ENCODE measurements around the gene RBM33. TPM values are rescaled to one million over a fixed set of nuclear protein-coding genes. Genes with fewer than 3 reads are reported as not detected.
"Not testable (repeated sequence)": the region's sequence is repeated elsewhere in the genome, so short reads cannot be mapped to it uniquely, and the experiment has no call there.

Gene RBM33
- total RNA-seq, 2 donors from 2014 or later = 86.8 to 87.1 TPM

DNA sequence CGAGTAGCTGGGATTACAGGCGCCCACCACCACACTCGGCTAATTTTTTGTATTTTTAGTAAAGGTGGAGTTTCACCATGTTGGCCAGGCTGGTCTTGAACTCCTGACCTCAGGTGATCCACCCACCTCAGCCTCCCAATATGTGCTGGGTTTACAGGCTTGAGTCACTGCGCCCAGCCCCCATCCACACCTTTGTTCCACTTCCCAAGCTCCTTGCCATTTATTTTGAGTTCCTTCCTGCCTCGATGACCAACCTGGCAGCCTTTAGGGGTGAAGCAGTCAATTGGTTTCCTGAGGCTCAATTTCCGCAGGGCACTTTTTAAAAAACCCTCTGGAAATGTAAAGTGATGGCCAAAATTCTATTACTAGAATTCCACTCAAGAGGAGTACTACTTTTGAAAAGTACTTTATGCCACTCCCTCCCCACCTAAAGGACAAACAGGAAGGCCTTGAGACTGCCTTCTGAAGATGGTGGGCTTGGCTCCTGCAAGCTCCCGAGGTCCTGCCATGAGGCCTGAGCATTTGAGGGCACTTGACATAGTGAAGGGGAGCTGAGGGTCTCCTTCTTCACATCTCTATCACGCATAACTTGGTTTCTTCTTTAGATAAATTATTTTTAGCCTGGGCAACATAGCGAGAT is 32.5 kb upstream of the RBM33 start:
- no peak overlapping the region for H3K4me3 Mint-ChIP-seq
- TF ChIP-seq, protein P1, sequence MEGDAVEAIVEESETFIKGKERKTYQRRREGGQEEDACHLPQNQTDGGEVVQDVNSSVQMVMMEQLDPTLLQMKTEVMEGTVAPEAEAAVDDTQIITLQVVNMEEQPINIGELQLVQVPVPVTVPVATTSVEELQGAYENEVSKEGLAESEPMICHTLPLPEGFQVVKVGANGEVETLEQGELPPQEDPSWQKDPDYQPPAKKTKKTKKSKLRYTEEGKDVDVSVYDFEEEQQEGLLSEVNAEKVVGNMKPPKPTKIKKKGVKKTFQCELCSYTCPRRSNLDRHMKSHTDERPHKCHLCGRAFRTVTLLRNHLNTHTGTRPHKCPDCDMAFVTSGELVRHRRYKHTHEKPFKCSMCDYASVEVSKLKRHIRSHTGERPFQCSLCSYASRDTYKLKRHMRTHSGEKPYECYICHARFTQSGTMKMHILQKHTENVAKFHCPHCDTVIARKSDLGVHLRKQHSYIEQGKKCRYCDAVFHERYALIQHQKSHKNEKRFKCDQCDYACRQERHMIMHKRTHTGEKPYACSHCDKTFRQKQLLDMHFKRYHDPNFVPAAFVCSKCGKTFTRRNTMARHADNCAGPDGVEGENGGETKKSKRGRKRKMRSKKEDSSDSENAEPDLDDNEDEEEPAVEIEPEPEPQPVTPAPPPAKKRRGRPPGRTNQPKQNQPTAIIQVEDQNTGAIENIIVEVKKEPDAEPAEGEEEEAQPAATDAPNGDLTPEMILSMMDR (conservative IDR thresholded peaks at IDR 0.05) = no peak
- no peaks in the 10 kb centered on the region for H3K4me1 ChIP-seq (ENCODE audit: control insufficient read depth, insufficient read depth, low read length)
- peaks cover 12% of the 10 kb centered on the region for H3K27me3 Mint-ChIP-seq (ENCODE audit: insufficient read depth)
- WGBS, 2 experiments (ENCODE audit: insufficient coverage in 1 of 2, insufficient read length in 1 of 2) = 82 to 95% methylated on average over 4 to 9 of the region's 9 CpGs
- no peak overlapping the region for H3K9ac ChIP-seq (ENCODE audit: extremely low read depth, low read length, poor library complexity, severe bottlenecking)
- no peaks in the 10 kb centered on the region for H3K27me3 ChIP-seq (ENCODE audit: control insufficient read depth, insufficient read depth, low read length, poor library complexity, severe bottlenecking)
- H3K9me3 ChIP-seq (ENCODE audit: control insufficient read depth, low read length) = peaks cover 8% of the 10 kb centered on the region
- peaks cover 7% of the 10 kb centered on the region for H3K4me1 Mint-ChIP-seq
- no peak for DNase-seq
- no peak overlapping the region for H3K4me3 ChIP-seq (ENCODE audit: low read length)
- peaks cover 15% of the 10 kb centered on the region for H3K9me3 Mint-ChIP-seq
- no peaks in the 10 kb centered on the region for H3K36me3 ChIP-seq (ENCODE audit: control insufficient read depth, insufficient read depth, low read length)
- H3K27ac ChIP-seq (ENCODE audit: low read depth, low read length) = no peak overlapping the region
- peaks cover 12% of the 10 kb centered on the region for H3K36me3 Mint-ChIP-seq (ENCODE audit: low read depth)
- no peak overlapping the region for H3K27ac Mint-ChIP-seq

DNA sequence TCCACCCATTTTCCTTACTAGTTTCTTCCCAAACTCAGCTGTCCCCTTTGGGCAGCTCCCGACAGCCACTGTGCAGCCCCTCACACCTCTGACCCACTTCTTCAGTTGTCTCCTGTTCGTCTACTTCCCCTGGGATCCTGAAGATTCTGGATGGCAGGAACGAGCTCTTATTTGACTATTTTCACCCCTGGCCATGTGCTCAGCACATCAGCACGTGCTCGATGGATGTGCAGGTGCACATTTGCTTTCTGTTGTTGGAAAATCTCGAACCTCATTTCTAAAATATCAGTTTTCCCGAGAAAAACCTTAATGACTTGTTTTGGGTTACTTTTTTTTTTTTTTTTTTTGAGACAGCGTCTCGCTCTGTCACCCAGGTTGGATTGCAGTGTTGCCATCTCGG is 31.8 kb upstream of the RBM33 start:
- Mint-ChIP-seq H3K27me3 (ENCODE audit: insufficient read depth) (peaks cover 12% of the 10 kb centered on the region), H3K36me3 (ENCODE audit: low read depth) (peaks cover 14% of the 10 kb centered on the region), H3K9me3 (peaks cover 19% of the 10 kb centered on the region), H3K27ac (no peak overlapping the region), H3K4me3 (no peak overlapping the region), H3K4me1 (peaks cover 7% of the 10 kb centered on the region)
- 70 to 85% methylated on average over 5 to 10 of the region's 10 CpGs for WGBS, 2 experiments (ENCODE audit: insufficient coverage in 1 of 2, insufficient read length in 1 of 2)
- no peak overlapping the region for H3K4me3 ChIP-seq (ENCODE audit: low read length)
- no peaks in the 10 kb centered on the region for H3K36me3 ChIP-seq (ENCODE audit: control insufficient read depth, insufficient read depth, low read length)
- TF ChIP-seq, protein P1 (conservative IDR thresholded peaks at IDR 0.05) = no peak
- peaks cover 8% of the 10 kb centered on the region for H3K9me3 ChIP-seq (ENCODE audit: control insufficient read depth, low read length)
- H3K27me3 ChIP-seq (ENCODE audit: control insufficient read depth, insufficient read depth, low read length, poor library complexity, severe bottlenecking) = no peaks in the 10 kb centered on the region
- H3K9ac ChIP-seq (ENCODE audit: extremely low read depth, low read length, poor library complexity, severe bottlenecking) = no peak overlapping the region
- DNase-seq = no peak
- H3K4me1 ChIP-seq (ENCODE audit: control insufficient read depth, insufficient read depth, low read length) = no peaks in the 10 kb centered on the region
- no peak overlapping the region for H3K27ac ChIP-seq (ENCODE audit: low read depth, low read length)

DNA sequence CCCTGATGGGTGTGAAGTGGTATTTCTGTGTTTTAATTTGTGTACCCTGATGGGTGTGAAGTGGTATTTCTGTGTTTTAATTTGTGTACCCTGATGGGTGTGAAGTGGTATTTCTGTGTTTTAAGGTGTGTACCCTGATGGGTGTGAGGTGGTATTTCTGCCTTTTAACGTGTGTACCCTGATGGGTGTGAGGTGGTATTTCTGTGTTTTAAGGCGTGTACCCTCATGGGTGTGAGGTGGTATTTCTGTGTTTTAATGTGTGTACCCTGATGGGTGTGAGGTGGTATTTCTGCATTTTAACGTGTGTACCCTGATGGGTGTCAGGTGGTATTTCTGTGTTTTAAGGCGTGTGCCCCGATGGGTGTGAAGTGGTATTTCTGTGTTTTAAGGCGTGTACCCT is 29.4 kb upstream of the RBM33 start:
- not testable (repeated sequence) for H3K4me1 ChIP-seq (ENCODE audit: control insufficient read depth, insufficient read depth, low read length); H3K4me3 Mint-ChIP-seq; H3K27ac Mint-ChIP-seq; H3K9ac ChIP-seq (ENCODE audit: extremely low read depth, low read length, poor library complexity, severe bottlenecking); H3K27ac ChIP-seq (ENCODE audit: low read depth, low read length); H3K9me3 ChIP-seq (ENCODE audit: control insufficient read depth, low read length); H3K27me3 ChIP-seq (ENCODE audit: control insufficient read depth, insufficient read depth, low read length, poor library complexity, severe bottlenecking); H3K4me3 ChIP-seq (ENCODE audit: low read length); DNase-seq; H3K36me3 ChIP-seq (ENCODE audit: control insufficient read depth, insufficient read depth, low read length)
- Mint-ChIP-seq H3K9me3 (peaks cover 20% of the 10 kb centered on the region), H3K27me3 (ENCODE audit: insufficient read depth) (peaks cover 11% of the 10 kb centered on the region), H3K4me1 (peaks cover 13% of the 10 kb centered on the region), H3K36me3 (ENCODE audit: low read depth) (peaks cover 14% of the 10 kb centered on the region)
- 86 to 100% methylated on average over 1 to 6 of the region's 6 CpGs for WGBS, 2 experiments (ENCODE audit: insufficient coverage in 1 of 2, insufficient read length in 1 of 2)
